Measurements from ENCODE around the gene MAST4.

Gene MAST4

DNA sequence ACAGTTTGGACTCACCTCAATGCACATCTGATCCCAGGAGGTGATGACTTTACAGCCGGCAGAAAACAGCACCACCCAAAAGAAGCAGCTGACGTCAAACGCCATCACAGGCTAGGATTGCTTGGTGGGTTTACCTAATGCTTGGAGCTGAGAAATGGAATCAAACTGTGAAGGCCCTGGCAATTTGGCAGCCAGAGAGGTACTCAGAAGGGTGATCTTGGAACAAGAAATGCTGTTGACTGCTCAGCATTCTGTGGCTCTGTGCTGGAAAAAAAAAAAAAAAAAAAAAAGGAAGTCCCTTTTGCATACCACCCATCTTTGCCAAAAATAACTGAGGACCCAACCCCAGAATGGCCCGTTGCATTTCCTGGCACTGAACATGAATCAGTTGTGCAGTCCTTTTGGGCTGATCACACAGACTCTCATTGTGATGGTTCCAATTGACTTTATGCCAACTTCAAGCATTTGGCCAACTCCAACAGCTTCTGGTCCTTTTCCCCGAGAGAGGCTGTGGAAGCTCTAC is 600.4 kb downstream of the MAST4 start, which contains the start of gene CD180:
Gene CD180, minus strand, starts transcription at position 263 of the 523 bp plus-strand sequence. Its CDS starts 158 bp downstream, at position 105.
- H3K4me3 ChIP-seq (ENCODE audit: low read length), result no peak within 1 kb of the TSS
- no peaks in the 10 kb centered on the region for H3K4me1 ChIP-seq (ENCODE audit: low read length)
- no peaks in the 10 kb centered on the region for H3K79me2 ChIP-seq (ENCODE audit: low read length)
- no peak within 1 kb of the TSS for H3K9ac ChIP-seq (ENCODE audit: low read length)
- DNase-seq, result no peak
- no peaks in the 10 kb centered on the region for H3K9me2 ChIP-seq (replicated peaks; ENCODE audit: insufficient read depth, low read length)
- no peak within 1 kb of the TSS for H3K27ac ChIP-seq (ENCODE audit: low read length)
- no peaks in the 10 kb centered on the region for H4K20me1 ChIP-seq (ENCODE audit: insufficient read depth, low read length)
- no peak within 1 kb of the TSS for H2AFZ ChIP-seq (ENCODE audit: low read length)
- no peaks in the 10 kb centered on the region for H3K9me3 ChIP-seq (replicated peaks; ENCODE audit: insufficient read depth, low read length)
- TF ChIP-seq, protein P1, sequence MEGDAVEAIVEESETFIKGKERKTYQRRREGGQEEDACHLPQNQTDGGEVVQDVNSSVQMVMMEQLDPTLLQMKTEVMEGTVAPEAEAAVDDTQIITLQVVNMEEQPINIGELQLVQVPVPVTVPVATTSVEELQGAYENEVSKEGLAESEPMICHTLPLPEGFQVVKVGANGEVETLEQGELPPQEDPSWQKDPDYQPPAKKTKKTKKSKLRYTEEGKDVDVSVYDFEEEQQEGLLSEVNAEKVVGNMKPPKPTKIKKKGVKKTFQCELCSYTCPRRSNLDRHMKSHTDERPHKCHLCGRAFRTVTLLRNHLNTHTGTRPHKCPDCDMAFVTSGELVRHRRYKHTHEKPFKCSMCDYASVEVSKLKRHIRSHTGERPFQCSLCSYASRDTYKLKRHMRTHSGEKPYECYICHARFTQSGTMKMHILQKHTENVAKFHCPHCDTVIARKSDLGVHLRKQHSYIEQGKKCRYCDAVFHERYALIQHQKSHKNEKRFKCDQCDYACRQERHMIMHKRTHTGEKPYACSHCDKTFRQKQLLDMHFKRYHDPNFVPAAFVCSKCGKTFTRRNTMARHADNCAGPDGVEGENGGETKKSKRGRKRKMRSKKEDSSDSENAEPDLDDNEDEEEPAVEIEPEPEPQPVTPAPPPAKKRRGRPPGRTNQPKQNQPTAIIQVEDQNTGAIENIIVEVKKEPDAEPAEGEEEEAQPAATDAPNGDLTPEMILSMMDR (IDR thresholded peaks at IDR 0.05; ENCODE audit: low read length), result no peak
- TF ChIP-seq EZH2 (optimal IDR thresholded peaks at IDR 0.05; ENCODE audit: low read depth, low read length) (no peak), EZH2phosphoT487 (IDR thresholded peaks at IDR 0.05; ENCODE audit: low read length) (no peak)
- no peaks in the 10 kb centered on the region for H3F3A ChIP-seq (ENCODE audit: insufficient read depth, low read length)
- H3K36me3 ChIP-seq (replicated peaks; ENCODE audit: insufficient read depth, low read length), result no peaks in the 10 kb centered on the region
- no peaks in the 10 kb centered on the region for H3K27me3 ChIP-seq (replicated peaks; ENCODE audit: insufficient read depth, low read length)
- no peak within 1 kb of the TSS for H3K4me2 ChIP-seq (ENCODE audit: low read depth, low read length)

DNA sequence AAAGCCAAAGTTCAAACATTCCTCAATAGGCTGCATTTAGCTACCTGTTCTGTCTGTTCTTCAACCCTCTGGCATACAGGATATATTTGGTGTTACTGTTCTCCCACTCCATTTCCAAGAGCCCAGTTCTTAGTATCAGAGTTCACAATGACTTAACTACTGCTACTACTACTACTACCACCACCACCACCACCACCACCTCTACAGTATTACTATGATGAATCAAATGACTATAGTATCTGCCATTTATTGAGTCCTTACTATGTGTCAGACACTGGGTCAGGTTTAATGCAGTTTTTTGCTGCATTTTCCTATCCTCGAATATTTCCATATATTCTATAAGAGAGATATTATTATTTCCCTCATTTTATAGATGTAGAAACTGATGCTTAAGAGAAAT is 601.3 kb downstream of the MAST4 start:
- no peak for DNase-seq
- H2AFZ ChIP-seq (ENCODE audit: low read length), result no peak overlapping the region
- no peaks in the 10 kb centered on the region for H3K9me3 ChIP-seq (replicated peaks; ENCODE audit: insufficient read depth, low read length)
- H3K27me3 ChIP-seq (replicated peaks; ENCODE audit: insufficient read depth, low read length), result no peaks in the 10 kb centered on the region
- TF ChIP-seq, protein P1 (IDR thresholded peaks at IDR 0.05; ENCODE audit: low read length), result no peak
- TF ChIP-seq EZH2 (optimal IDR thresholded peaks at IDR 0.05; ENCODE audit: low read depth, low read length) (no peak), EZH2phosphoT487 (IDR thresholded peaks at IDR 0.05; ENCODE audit: low read length) (no peak)
- H3K36me3 ChIP-seq (replicated peaks; ENCODE audit: insufficient read depth, low read length), result no peaks in the 10 kb centered on the region
- no peaks in the 10 kb centered on the region for H3K4me1 ChIP-seq (ENCODE audit: low read length)
- no peaks in the 10 kb centered on the region for H3K9me2 ChIP-seq (replicated peaks; ENCODE audit: insufficient read depth, low read length)
- H4K20me1 ChIP-seq (ENCODE audit: insufficient read depth, low read length), result no peaks in the 10 kb centered on the region
- H3F3A ChIP-seq (ENCODE audit: insufficient read depth, low read length), result no peaks in the 10 kb centered on the region
- no peaks in the 10 kb centered on the region for H3K79me2 ChIP-seq (ENCODE audit: low read length)
- H3K27ac ChIP-seq (ENCODE audit: low read length), result no peak overlapping the region
- H3K4me2 ChIP-seq (ENCODE audit: low read depth, low read length), result no peak overlapping the region
- H3K9ac ChIP-seq (ENCODE audit: low read length), result no peak overlapping the region
- H3K4me3 ChIP-seq (ENCODE audit: low read length), result no peak overlapping the region

DNA sequence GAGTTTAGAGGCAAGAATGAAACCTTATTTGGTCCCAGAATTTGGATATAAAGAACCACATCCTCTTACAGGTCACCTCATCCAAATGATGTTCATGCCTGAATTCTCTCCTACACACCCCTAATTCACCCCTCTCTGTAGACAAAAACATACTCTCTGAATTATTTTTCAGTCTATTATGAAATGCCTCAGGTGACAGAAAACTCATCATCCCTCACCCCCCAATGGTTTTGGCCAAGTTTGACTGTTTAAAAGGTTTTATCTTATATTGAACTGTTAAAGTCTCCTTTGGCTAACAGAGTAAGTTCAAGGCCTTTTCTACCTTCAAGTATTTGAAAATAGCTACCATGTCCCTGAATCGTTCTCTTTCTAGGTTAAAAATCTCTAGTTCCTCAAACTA is 602.7 kb downstream of the MAST4 start:
- Histone ChIP-seq H3K9me3 (replicated peaks; ENCODE audit: insufficient read depth, low read length) (no peaks in the 10 kb centered on the region), H3K9me2 (replicated peaks; ENCODE audit: insufficient read depth, low read length) (no peaks in the 10 kb centered on the region), H3K27ac (ENCODE audit: low read length) (no peak overlapping the region), H3K79me2 (ENCODE audit: low read length) (no peaks in the 10 kb centered on the region), H3K9ac (ENCODE audit: low read length) (no peak overlapping the region), H3K4me2 (ENCODE audit: low read depth, low read length) (no peak overlapping the region), H3K27me3 (replicated peaks; ENCODE audit: insufficient read depth, low read length) (no peaks in the 10 kb centered on the region), H3K4me3 (ENCODE audit: low read length) (no peak overlapping the region), H4K20me1 (ENCODE audit: insufficient read depth, low read length) (no peaks in the 10 kb centered on the region), H3K36me3 (replicated peaks; ENCODE audit: insufficient read depth, low read length) (no peaks in the 10 kb centered on the region), H3F3A (ENCODE audit: insufficient read depth, low read length) (no peaks in the 10 kb centered on the region), H2AFZ (ENCODE audit: low read length) (no peak overlapping the region), H3K4me1 (ENCODE audit: low read length) (no peaks in the 10 kb centered on the region)
- TF ChIP-seq EZH2phosphoT487 (IDR thresholded peaks at IDR 0.05; ENCODE audit: low read length) (no peak), EZH2 (optimal IDR thresholded peaks at IDR 0.05; ENCODE audit: low read depth, low read length) (no peak)
- TF ChIP-seq, protein P1 (IDR thresholded peaks at IDR 0.05; ENCODE audit: low read length), result no peak
- DNase-seq, result no peak

Data from MM.1S (cell line).